Measurements from ENCODE around the gene MARCHF7. TPM values are rescaled to one million over a fixed set of nuclear protein-coding genes. Genes with fewer than 3 reads are reported as not detected.
"Not testable (repeated sequence)": the region's sequence is repeated elsewhere in the genome, so short reads cannot be mapped to it uniquely, and the experiment has no call there.

Gene MARCHF7
- total RNA-seq, 2 donors from 2014 or later: 72.6 to 74.3 TPM

DNA sequence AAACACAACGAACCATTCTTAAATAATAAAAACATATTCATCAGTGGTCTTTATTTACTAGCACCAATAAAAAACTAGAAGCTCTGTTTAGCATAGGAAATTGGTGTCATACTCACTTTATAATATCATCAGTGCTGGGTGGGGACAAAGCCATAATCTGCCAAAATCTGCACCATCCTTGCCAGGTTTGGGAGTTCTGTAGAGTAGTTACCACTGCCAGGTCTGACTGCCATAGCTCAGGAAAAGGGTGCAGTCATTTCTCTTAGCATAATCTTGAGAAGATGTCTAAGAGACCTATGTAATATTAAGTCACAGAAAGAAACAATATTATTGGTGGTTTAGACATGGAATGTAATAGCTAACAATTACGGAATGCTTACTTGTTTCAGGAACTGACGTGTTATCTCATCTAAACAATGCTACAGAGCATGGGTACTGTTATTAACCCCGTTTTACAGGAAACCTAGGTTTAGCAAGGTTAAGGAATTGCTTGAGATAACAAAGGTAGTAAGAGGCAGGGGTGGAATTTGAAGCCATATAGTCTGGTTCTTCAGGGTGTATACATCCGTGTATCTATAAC, 1.6 kb upstream of the MARCHF7 start:
- Mint-ChIP-seq H3K4me1 (ENCODE audit: low read depth in 2 of 2) (peaks cover 16 to 39% of the 10 kb centered on the region in 2 donors), H3K9me3 (no peaks in the 10 kb centered on the region), H3K4me3 (no peak overlapping the region)

DNA sequence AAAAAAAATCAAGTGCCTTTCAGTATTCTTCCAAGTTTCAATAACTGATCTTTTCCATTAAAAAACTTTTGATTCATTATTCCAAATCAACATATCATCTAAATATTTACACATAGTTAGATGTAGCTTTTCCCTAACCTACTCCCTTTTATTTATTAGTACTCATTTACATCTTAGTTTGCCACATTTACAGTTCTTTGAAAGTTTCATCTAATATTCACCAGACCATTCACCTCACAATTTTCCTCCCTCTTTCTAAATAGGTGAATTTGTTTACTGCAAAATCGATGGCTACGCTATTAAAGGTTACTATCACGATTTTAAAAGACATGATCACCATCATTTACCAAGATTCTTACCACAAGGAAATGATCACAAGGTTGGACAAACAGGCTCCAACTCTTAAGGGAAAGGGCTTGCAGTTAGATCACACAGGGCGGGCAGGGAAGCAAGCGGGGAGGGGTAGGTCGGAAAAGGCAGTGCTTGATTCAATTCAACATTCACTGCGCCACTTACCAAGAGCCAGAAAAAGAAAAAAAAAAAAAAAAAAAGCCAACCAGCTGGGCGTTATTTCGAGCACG, 654 bp upstream of the MARCHF7 start:
- H3K36me3 Mint-ChIP-seq: peaks cover 8% of the 10 kb centered on the region

More for the DNA sequence above, 1.6 kb upstream of the MARCHF7 start:
- Mint-ChIP-seq H3K27ac (no peak overlapping the region), H3K27me3 (no peaks in the 10 kb centered on the region), H3K36me3 (peaks cover 6% of the 10 kb centered on the region)
- ATAC-seq: no peak
- no peak for DNase-seq (ENCODE audit: low spot score)

GRCh38 chr2:159712929-159713420, 669 bp downstream of the MARCHF7 start:
- Mint-ChIP-seq H3K27ac (peak overlapping the region; percentile 99 to 100), H3K4me3 (peak overlapping the region; percentile 100), H3K27me3 (no peaks in the 10 kb centered on the region), H3K4me1 (ENCODE audit: low read depth in 2 of 2) (peaks cover 28 to 56% of the 10 kb centered on the region in 2 donors), H3K9me3 (no peaks in the 10 kb centered on the region), H3K36me3 (peaks cover 14% of the 10 kb centered on the region)
- DNase-seq (ENCODE audit: low spot score) (no peak), ATAC-seq (peak in 1 of 2 donors; percentile 20)

More for the DNA sequence above, 654 bp upstream of the MARCHF7 start:
- DNase-seq (ENCODE audit: low spot score) (no peak), ATAC-seq (no peak)
- Mint-ChIP-seq H3K27ac (peak overlapping the region; percentile 99 to 100), H3K4me3 (peak overlapping the region; percentile 100), H3K9me3 (no peaks in the 10 kb centered on the region), H3K4me1 (ENCODE audit: low read depth in 2 of 2) (peaks cover 19 to 49% of the 10 kb centered on the region in 2 donors), H3K27me3 (no peaks in the 10 kb centered on the region)

DNA sequence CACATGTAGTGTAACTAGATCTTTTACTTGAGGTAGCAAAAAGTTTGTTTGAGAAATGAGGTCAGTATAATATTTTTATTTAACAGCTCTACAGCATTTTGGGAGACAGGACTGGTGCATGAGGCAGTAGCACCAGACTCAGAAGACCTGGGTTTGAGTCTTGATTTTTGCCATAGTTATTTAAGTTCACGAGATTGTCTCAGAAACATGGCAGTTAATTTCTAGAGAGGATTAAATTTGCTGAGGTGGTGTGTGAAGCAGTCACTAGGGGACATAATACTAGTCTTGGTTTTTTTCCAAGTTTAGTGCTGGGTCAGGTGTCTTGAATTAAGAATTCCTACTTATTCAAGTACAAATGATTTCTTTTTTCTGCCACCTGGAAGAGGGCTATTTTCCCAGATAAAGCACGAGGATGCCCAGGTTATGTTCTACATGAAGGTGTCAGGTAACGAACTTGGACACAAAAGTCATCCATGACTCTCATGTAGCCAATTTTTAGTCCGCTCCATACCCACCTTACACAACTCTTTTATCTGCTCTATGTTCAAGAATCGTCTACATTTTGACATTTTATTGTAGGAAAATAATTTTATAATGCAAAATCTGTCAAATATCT, 1.4 kb downstream of the MARCHF7 start:
- H3K4me1 Mint-ChIP-seq (ENCODE audit: low read depth in 2 of 2): peaks cover 34 to 61% of the 10 kb centered on the region in 2 donors
- H3K9me3 Mint-ChIP-seq: no peaks in the 10 kb centered on the region
- H3K27ac Mint-ChIP-seq: peak overlapping the region; percentile 99 to 100
- no peaks in the 10 kb centered on the region for H3K27me3 Mint-ChIP-seq
- H3K4me3 Mint-ChIP-seq: peak overlapping the region; percentile 100
- no peak for DNase-seq (ENCODE audit: low spot score)
- peaks cover 19% of the 10 kb centered on the region for H3K36me3 Mint-ChIP-seq
- no peak for ATAC-seq

DNA sequence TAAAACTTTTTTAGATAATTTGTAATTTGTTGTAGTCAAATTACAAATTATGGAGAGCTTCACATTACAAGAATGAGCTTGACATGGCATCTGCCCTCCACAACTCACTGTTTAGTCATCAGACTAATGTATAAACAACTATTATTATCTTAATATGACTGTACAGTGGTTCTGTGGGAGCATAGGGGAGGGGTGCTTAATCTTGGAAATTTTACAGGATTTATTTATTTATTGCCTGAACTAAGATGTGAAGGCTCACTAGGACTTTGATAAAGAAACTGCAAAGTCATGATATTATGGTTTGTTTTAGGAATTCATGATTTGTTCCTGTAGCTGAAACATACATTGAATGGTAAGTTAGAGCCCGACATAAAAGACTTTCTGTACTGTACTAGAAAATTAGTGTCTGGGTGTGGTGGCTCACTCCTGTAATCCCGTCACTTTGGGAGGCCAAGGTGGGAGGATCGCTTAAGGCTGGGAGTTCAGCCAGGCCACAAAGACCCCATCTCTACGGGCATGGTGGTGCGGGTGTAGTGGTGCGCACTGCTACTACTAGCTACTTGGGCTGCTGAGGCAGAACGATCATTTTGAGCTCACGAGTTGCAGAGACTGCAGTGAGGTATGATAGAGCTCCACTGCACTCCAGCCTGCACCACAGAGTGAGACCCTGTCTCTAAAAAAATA, 2.1 kb downstream of the MARCHF7 start:
- no peaks in the 10 kb centered on the region for H3K9me3 Mint-ChIP-seq
- ATAC-seq (no peak), DNase-seq (ENCODE audit: low spot score) (no peak)
- H3K36me3 Mint-ChIP-seq: peaks cover 22% of the 10 kb centered on the region
- H3K4me1 Mint-ChIP-seq (ENCODE audit: low read depth in 2 of 2): peaks cover 37 to 63% of the 10 kb centered on the region in 2 donors
- H3K27me3 Mint-ChIP-seq: no peaks in the 10 kb centered on the region
- peak overlapping the region; percentile 18 to 100 for H3K27ac Mint-ChIP-seq
- peak overlapping the region; percentile 100 for H3K4me3 Mint-ChIP-seq

DNA sequence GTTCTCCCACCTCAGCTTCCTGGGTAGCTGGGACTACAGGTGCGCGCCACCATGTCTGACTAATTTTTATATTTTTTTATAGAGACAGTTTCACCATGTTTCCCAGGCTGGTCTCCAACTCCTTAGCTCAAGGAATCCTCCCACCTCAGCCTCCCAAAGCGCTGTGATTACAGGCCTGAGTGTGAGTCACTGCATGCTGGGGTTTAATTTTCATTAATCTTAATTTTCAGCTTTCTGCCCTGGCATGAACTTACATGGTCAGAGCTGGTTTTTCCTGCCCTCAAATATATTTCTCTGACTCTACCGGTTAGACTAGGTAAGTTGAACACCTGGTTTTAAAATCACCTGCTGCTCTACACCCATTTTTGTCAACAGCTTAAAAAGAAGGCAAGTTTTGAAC, 3.1 kb downstream of the MARCHF7 start:
- H3K36me3 Mint-ChIP-seq: peaks cover 29% of the 10 kb centered on the region
- peak overlapping the region; percentile 65 for H3K4me3 Mint-ChIP-seq
- H3K4me1 Mint-ChIP-seq (ENCODE audit: low read depth in 2 of 2): peaks cover 43 to 70% of the 10 kb centered on the region in 2 donors
- H3K27me3 Mint-ChIP-seq: no peaks in the 10 kb centered on the region
- ATAC-seq (no peak), DNase-seq (ENCODE audit: low spot score) (no peak)
- H3K27ac Mint-ChIP-seq: no peak overlapping the region
- no peaks in the 10 kb centered on the region for H3K9me3 Mint-ChIP-seq

DNA sequence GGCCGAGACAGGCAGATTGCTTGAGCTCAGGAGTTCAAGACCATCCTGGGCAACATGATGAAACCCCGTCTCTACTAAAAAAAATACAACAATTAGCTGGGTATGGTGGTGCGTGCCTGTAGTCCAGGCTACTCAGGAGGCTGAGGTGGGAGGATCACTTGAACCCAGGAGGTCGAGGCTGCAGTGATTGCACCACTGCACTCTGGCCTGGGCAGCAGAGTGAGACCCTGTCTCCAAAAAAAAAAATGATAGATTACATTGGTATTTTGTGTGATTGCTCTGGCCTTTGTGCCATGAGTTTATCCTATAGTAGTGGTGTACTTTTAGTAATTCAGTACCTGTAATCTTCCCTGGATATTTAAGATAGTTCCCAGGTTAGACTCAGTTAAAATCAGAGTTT, 4.1 kb downstream of the MARCHF7 start:
- peaks cover 51 to 71% of the 10 kb centered on the region in 2 donors for H3K4me1 Mint-ChIP-seq (ENCODE audit: low read depth in 2 of 2)
- H3K27ac Mint-ChIP-seq; DNase-seq (ENCODE audit: low spot score); H3K27me3 Mint-ChIP-seq; H3K4me3 Mint-ChIP-seq; H3K9me3 Mint-ChIP-seq; ATAC-seq: not testable (repeated sequence)
- H3K36me3 Mint-ChIP-seq: peaks cover 31% of the 10 kb centered on the region

GRCh38 chr2:159716857-159717256, 4.6 kb downstream of the MARCHF7 start:
- H3K27ac Mint-ChIP-seq: no peak overlapping the region

DNA sequence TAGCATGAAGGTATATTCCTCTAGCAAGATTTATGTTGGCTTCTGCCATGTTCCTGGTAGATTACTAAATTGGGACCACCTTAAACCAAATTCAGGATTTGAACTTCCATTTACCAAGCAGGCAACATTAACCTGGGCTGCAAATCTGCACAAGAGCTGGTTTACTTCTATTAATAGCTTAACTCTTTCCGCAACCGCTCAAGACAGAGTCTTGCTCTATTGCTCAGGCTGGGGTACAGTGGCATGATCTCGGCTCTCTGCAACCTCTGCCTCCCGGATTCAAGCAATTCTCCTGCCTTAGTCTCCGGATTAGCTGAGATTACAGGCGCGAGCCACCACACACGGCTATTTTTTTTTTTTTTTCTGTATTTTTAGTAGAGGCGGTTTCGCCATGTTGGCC, 8.4 kb downstream of the MARCHF7 start:
- Mint-ChIP-seq H3K27ac (no peak overlapping the region), H3K36me3 (peaks cover 42% of the 10 kb centered on the region), H3K4me3 (no peak overlapping the region), H3K27me3 (no peaks in the 10 kb centered on the region), H3K4me1 (ENCODE audit: low read depth in 2 of 2) (peaks cover 71 to 75% of the 10 kb centered on the region in 2 donors), H3K9me3 (no peaks in the 10 kb centered on the region)
- ATAC-seq (no peak), DNase-seq (ENCODE audit: low spot score) (no peak)

More at GRCh38 chr2:159716857-159717256, 4.6 kb downstream of the MARCHF7 start:
- Mint-ChIP-seq H3K27me3 (no peaks in the 10 kb centered on the region), H3K9me3 (no peaks in the 10 kb centered on the region), H3K4me1 (ENCODE audit: low read depth in 2 of 2) (peaks cover 51 to 71% of the 10 kb centered on the region in 2 donors), H3K36me3 (peaks cover 31% of the 10 kb centered on the region), H3K4me3 (peak overlapping the region; percentile 32)
- no peak for ATAC-seq
- no peak for DNase-seq (ENCODE audit: low spot score)

GRCh38 chr2:159722580-159722979, 10.3 kb downstream of the MARCHF7 start:
- Mint-ChIP-seq H3K4me1 (ENCODE audit: low read depth in 2 of 2) (peaks cover 65 to 68% of the 10 kb centered on the region in 2 donors), H3K27ac (no peak overlapping the region), H3K9me3 (no peaks in the 10 kb centered on the region), H3K36me3 (peaks cover 35% of the 10 kb centered on the region), H3K27me3 (no peaks in the 10 kb centered on the region), H3K4me3 (no peak overlapping the region)
- DNase-seq (ENCODE audit: low spot score): no peak
- ATAC-seq: no peak

- DNase-seq (ENCODE audit: low spot score); H3K9me3 Mint-ChIP-seq; H3K4me3 Mint-ChIP-seq; H3K27me3 Mint-ChIP-seq; ATAC-seq: not testable (repeated sequence)
- Mint-ChIP-seq H3K27ac (peak overlapping the region in 1 of 2 donors; percentile 16), H3K36me3 (peaks cover 29% of the 10 kb centered on the region), H3K4me1 (ENCODE audit: low read depth in 2 of 2) (peaks cover 61% of the 10 kb centered on the region in 2 donors)
Measured at GRCh38 chr2:159724795-159725572, 12.7 kb downstream of the MARCHF7 start.

- peaks cover 56% of the 10 kb centered on the region in 2 donors for H3K4me1 Mint-ChIP-seq (ENCODE audit: low read depth in 2 of 2)
- H3K27me3 Mint-ChIP-seq: no peaks in the 10 kb centered on the region
- no peak overlapping the region for H3K4me3 Mint-ChIP-seq
- peaks cover 24% of the 10 kb centered on the region for H3K36me3 Mint-ChIP-seq
- no peaks in the 10 kb centered on the region for H3K9me3 Mint-ChIP-seq
- ATAC-seq (no peak), DNase-seq (ENCODE audit: low spot score) (no peak)
- peak overlapping the region in 1 of 2 donors; percentile 16 for H3K27ac Mint-ChIP-seq
Measured at GRCh38 chr2:159725713-159726112, 13.4 kb downstream of the MARCHF7 start.

GRCh38 chr2:159728629-159729028, 16.3 kb downstream of the MARCHF7 start:
- Mint-ChIP-seq H3K4me1 (ENCODE audit: low read depth in 2 of 2) (peaks cover 33 to 35% of the 10 kb centered on the region in 2 donors), H3K9me3 (no peaks in the 10 kb centered on the region), H3K27me3 (no peaks in the 10 kb centered on the region), H3K27ac (peak overlapping the region in 1 of 2 donors; percentile 14), H3K36me3 (peaks cover 23% of the 10 kb centered on the region), H3K4me3 (no peak overlapping the region)
- no peak for ATAC-seq
- DNase-seq (ENCODE audit: low spot score): no peak
